Stromal cell of bone marrow (primary cell): Measurements from ENCODE around the gene ATP5F1D.
A peak's percentile ranks its signal among the peaks of the same experiment; 100 is the strongest.
"Not testable (repeated sequence)": the region's sequence is repeated elsewhere in the genome, so short reads cannot be mapped to it uniquely, and the experiment has no call there.

Experiments used
- DNase-seq: peaks from one replicate; pipeline ENCODE4 v3.0.0-alpha.2; 2012; ENCODE audit warnings: low read depth

The ATP5F1D gene

DNA sequence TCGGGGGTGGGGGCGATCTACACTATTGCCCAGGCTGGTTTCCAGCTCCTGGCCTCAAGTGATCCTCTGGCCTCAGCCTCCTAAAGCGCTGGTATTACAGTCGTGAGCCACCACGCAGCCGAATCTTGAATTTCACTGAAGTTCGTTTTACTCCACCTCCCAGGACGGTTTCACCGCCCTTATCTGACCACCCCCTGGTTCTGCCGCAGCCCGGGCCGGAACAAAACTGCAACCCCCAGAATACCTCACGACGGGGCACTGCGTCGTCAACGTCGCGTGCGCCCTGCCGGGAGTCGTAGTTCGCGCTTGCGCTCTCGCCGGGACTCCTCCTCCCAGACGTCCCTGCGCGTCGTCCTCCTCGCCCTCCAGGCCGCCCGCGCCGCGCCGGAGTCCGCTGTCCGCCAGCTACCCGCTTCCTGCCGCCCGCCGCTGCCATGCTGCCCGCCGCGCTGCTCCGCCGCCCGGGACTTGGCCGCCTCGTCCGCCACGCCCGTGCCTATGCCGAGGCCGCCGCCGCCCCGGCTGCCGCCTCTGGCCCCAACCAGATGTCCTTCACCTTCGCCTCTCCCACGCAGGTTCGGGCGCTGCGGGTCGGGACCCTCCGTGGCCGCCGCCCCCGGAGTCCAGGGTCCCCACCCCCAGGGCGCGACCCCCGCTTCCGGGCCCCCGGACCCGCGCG, at the start of gene ATP5F1D:
Gene ATP5F1D (plus strand): TSS at position 335 of the 679 bp plus-strand sequence. CDS start 100 bp downstream, at position 435.
- DNase-seq: peak; percentile 87

DNA sequence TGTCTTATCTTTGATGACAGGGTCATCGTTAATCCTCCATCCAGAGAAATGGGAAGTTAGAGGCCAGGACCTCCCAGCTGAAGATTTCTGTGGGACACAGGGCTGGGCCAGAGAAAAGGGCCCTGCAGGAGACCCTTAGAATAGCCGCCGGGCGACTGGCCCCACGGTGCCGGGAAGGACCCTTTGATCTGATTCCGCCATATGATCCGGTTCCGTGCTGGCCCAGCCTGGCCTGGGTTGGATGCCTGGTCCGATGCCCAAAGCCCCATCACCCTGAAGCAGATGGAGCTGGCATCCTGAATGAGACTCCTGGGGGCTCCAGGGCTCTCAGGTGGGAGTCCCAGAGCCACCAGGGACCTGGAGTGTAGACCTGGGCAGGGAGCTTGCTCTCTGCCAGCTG, 42.0 kb upstream of the ATP5F1D start:
- DNase-seq: no peak

DNA sequence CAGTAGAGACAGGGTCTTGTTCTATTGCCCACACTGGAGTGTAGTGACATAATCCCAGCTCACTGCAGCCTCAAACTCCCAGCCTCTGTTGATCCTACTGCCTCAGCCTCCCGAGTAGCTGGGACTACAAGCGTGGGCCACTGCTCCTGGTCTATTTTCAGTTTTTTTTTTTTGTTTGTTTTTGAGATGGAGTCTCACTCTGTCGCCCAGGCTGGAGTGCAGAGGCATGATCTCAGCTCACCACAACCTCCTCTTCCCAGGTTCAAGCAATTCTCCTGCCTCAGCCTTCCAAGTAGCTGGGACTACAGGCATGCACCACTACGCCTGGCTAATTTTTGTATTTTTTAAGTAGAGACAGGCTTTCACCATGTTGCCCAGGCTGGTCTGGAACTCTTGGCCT, 40.9 kb upstream of the ATP5F1D start:
- DNase-seq: not testable (repeated sequence)

DNA sequence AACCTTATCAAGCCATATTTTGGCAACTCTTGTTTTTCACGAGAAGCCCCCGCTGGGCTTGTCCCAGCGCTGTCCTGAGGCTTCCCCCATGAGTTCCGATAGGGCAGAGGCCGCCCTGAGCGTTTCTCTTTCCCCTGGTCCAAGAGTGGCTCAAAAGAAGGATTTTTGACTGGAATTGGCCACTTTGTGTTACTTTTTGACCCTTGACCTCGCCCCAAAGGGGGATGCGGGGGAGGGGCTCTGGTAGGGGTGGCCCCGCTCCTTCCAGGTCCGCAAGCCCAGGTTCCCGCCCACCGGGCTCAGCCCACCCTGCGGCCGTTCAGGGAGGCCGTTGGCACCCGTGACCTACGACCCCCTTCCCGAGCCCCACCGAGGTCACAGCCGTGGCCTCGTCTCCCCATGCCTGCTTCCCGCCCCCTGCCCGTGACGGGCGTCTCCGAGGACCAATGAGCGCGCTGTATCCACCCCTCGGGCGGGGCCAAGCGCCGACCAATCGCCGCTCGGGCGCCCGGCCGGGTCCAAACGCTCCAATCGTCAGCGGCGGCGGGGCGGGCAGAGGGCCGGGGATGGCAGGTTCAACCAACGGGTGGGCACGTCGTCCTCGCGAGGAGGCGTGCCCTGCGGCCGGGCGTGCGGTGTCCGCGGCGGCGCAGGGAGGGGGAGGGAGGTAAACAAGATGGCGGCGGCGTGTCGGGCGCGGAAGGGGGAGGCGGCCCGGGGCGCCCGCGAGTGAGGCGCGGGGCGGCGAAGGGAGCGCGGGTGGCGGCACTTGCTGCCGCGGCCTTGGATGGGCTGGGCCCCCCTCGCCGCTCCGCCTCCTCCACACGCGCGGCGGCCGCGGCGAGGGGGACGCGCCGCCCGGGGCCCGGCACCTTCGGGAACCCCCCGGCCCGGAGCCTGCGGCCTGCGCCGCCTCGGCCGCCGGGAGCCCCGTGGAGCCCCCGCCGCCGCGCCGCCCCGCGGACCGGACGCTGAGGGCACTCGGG, 36.1 kb upstream of the ATP5F1D start, which contains the start of gene STK11:
Gene STK11 (plus strand): TSS at position 665 of the 986 bp plus-strand sequence. CDS start 1,136 bp downstream, outside the sequence.
- DNase-seq: peak; percentile 96

DNA sequence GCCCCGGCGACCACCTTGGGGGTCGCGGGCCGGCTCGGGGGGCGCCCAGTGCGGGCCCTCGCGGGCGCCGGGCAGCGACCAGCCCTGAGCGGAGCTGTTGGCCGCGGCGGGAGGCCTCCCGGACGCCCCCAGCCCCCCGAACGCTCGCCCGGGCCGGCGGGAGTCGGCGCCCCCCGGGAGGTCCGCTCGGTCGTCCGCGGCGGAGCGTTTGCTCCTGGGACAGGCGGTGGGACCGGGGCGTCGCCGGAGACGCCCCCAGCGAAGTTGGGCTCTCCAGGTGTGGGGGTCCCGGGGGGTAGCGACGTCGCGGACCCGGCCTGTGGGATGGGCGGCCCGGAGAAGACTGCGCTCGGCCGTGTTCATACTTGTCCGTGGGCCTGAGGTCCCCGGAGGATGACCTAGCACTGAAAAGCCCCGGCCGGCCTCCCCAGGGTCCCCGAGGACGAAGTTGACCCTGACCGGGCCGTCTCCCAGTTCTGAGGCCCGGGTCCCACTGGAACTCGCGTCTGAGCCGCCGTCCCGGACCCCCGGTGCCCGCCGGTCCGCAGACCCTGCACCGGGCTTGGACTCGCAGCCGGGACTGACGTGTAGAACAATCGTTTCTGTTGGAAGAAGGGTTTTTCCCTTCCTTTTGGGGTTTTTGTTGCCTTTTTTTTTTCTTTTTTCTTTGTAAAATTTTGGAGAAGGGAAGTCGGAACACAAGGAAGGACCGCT, 35.2 kb upstream of the ATP5F1D start:
- no peak for DNase-seq

DNA sequence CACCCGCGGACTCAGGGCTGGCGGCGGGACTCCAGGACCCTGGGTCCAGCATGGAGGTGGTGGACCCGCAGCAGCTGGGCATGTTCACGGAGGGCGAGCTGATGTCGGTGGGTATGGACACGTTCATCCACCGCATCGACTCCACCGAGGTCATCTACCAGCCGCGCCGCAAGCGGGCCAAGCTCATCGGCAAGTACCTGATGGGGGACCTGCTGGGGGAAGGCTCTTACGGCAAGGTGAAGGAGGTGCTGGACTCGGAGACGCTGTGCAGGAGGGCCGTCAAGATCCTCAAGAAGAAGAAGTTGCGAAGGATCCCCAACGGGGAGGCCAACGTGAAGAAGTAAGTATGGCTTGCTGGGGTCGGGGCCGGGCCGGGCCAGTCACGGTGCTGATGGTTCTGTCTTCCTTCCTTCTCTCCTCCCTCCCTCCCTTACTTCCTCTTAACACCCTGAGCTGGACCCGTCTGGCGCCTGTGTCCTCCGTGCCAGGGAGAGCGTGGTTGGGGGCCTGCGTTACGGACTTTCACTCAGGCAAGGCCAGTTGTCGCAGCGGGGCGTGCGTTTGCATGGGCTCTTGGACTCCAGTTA, 34.6 kb upstream of the ATP5F1D start:
- no peak for DNase-seq

DNA sequence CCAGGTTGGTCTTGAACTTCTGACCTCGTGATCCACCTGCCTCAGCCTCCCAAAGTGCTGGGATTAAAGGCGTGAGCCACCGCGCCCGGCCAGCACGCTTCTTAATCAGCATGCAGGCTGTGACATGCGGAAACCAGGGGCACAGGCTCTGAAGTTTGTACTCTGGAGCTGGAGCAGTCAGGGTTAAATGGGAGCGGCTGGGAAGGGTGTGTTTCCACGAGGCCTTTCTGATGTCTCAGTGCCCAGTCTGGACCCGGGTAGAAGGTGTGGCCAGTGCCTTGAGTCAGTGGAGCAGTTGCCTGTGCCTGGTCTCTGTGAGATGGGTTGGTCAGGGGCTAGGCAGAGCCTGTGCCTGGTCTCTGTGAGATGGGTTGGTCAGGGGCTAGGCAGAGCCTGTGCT, 32.7 kb upstream of the ATP5F1D start:
- DNase-seq: not testable (repeated sequence)

DNA sequence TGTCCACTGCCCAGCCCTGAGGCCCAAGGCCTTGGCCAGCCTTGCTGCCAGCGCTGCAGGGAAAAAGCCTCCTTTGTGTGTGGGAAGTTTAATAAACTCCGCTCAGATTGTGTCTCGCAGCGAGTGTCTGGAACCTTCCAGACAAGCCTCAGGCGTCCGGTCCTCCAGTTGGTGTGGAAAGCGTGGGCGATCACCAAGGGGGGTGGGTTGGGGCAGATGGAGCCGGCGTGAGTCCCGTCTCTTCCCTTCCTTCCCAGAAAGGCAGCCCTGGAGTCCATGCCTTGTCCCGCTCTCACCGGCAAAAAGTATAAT, 31.4 kb upstream of the ATP5F1D start:
- DNase-seq: no peak

DNA sequence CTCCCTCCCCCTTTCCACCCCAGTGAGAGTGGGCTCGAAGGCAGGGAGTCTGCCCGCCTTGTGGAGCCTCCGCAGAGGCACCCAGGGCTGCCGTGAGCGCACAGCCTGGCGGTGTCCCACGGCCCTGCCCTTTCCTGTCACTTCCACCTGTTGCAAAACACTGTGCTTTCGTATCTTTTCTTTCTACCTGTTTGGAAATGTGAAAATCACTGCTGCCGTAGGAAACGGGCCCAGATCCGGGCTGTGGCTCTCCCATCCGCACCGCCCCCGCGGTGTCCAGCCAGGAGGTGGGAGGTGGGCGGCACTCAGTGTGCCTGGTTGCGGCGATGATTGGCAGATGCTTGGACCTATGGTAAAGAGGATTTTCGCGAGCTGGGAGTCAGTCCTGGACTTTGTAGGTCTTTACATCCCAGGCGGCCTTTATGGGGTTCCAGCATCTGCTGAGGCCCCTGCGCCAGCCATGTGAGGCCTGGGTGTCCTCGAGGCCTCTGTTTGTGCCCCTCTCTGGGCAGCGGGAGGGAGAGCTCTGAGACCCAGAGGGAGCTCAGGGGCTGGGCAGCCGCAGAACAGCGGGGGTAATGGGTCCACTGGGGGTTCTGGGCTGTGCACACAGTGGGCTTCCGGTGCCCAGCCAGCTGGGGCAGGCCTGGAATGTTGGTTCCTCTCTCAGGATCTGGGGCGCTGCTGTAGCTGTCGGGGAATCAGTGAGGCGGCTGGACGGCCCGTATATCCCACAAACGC, 29.9 kb upstream of the ATP5F1D start:
- no peak for DNase-seq

DNA sequence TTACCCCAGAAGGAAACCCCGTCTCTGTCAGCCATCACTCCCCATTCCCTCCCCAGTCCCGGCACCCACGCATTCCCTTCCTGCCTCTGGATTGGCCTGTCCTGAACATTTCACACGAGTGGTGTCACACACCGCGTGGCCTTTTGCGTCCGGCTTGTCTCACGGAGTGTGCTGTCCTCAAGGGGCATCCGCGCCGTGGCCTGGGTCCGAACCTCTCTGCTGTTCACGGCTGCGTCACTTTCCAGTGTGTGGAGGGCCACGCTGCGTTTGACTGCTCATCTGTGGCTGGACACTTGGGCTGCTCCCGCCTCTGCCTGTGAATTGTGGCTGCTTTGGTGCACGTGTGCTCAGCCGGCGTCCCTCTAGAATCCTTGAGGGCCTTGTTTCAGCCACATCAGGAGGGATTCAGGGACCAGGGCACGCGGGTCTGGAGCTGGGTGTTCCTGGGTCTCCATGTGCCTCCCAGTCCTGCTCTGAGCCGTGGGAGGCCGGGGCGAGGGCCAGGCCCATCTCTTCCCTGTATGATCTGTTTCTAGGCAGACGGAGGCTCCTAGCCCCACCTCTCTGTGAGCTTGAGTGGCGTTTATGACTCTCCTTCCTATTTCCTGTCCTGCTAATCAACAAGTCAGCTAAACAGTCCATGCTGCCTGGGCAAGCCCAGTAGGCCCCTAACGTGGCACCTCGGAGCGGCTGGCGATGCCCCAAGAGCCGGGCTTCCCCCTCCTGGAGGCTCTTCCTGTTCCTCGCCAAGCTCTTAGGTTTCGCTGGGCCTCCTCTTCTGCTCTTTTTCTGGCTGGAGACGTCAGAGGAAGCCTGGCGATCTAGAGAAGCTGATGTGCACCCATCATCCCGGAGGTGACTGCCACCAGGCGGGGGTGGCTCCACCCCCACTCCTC, 27.9 kb upstream of the ATP5F1D start:
- DNase-seq: peak; percentile 74

DNA sequence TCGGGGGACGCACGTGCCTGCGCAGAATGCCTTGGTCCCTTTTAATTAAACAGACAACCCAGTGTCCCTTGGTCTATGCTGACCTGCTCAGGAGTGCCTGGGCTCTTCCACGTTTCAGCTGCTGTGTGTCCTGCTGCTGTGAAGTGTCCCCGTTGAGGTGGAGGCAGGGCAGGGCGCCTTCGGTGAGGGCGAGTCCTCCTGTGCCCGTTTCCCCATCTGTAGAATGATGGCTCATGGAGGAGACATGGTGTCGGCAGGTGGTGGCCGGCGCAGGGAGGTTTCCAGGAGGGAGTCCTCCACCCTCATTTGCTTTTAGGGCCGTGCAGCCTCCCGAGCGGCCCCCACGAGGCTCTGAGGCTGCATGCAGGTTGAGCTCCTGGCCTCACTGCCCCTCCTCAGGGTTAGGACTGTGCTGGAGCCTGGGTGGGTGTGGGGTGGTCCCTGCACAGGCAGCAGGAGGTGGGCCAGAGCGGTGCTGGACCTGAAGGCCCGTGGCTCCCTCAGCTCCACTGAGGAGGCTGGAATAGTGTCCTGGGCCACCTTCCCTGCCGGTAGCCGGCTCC, 27.2 kb upstream of the ATP5F1D start:
- no peak for DNase-seq

DNA sequence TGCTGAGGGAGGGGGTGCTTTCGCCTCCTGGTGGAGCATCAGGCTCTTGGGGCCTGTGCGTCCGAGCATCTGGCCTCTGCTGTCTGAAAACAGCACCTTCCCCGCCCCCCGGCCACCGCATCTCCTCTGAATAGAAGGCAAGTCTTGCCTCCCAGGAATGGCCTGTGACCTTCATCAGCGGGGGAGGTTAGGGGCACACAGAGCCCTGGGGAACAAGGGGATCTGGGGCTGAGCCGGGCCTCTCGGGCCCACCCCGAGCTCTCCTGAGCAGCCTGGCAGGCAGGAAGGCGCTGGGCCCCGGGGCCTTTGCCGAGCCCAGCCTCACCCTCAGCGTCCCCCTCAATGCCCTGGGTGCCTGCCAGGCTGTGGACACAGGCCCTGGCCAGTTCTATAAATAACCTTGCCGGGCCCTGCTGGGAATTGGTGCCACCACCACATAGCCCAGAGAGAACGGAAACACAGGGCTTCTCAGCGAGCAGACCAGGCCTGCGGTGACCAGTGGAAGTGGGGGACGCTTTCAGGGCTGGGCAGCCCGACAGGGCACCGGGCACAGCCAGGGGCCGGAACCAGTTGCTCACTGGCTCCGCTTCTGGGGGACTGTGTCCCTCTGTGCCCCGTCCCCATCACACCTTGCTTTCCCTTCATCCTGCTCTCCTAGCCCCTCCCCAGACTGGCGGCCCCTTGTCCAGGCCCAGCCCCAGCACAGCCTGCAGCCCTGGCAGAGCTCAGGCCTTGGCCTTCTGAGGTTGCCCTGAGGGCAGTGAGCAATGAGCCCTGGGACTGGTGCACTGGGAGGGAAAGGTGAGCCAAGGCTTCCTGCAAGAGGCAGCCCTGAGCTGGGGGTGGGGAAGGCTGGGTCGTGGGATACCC, 26.5 kb upstream of the ATP5F1D start:
- no peak for DNase-seq

DNA sequence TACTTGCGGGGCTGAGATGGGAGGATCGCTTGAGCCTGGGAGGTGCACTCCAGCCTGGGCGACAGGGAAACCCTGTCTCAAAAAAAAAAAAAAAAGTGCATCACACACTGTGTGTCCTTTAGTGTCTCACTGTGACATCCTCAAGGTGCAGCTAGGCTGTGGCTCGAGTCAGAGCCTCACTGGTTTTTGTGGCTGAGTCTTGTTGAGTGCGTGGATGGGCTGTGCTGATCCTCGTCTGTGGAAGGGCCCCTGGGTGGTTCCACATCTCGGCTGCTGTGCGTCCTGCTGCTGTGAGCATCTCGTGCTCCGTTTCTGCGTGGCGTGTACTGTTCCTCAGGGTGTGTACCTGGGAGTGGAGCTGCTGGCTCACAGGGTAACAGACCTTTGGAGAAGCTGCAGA, 24.8 kb upstream of the ATP5F1D start:
- no peak for DNase-seq

DNA sequence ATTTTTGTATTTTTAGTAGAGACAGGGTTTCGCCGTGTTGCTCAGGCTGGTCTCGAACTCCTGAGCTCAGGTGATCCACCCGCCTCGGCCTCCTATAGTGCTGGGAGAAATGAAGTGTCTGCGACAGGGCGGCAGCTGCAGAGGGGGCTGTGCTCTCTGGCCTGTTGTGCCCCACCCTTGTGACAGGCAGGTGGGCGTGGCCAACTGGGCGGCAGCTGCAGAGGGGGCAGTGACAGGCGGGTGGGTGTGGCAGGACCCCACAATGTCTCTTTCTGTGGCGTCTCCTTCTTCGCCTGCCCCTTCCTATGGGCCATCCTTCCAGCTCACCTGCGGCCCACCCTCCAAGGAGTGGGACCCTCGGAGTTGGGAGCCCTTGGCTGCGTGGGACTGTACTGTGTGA, 24.2 kb upstream of the ATP5F1D start:
- no peak for DNase-seq

DNA sequence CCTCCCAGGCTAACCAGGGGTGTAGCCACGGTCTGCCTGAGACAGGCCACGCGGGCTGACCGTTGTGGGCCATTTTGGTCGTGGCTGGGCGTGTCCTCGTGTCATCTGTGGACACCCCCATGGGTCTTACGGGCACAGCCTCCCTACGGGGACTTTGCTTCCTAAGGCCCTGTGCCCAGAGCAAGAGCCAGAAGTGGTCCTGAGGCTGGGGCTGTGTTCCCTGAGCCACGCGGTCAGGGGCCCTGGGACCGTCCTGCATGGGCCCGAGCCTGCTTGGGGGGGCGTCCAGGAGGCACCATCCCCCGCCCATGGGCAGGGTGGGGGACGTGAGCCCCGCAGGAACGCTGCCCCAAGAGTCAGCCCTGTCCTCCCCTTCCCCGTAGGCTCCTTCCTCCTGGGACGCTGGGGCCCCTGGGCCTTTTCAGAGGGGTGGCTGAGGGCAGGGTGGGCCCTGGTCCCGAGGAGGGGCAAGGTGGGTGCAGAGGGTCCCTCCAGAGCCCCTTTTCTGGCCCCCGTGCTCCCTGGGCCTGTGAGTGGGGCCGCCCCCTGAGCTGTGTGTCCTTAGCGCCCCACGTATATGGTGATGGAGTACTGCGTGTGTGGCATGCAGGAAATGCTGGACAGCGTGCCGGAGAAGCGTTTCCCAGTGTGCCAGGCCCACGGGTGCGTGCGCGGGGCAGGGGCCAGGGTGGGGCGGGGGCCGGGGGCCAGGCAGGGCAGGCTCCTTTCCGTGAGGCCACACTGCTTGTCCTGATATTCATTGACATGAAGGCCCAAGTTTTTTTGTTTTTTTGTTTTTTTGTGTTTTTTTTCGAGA, 22.6 kb upstream of the ATP5F1D start:
- DNase-seq: no peak

DNA sequence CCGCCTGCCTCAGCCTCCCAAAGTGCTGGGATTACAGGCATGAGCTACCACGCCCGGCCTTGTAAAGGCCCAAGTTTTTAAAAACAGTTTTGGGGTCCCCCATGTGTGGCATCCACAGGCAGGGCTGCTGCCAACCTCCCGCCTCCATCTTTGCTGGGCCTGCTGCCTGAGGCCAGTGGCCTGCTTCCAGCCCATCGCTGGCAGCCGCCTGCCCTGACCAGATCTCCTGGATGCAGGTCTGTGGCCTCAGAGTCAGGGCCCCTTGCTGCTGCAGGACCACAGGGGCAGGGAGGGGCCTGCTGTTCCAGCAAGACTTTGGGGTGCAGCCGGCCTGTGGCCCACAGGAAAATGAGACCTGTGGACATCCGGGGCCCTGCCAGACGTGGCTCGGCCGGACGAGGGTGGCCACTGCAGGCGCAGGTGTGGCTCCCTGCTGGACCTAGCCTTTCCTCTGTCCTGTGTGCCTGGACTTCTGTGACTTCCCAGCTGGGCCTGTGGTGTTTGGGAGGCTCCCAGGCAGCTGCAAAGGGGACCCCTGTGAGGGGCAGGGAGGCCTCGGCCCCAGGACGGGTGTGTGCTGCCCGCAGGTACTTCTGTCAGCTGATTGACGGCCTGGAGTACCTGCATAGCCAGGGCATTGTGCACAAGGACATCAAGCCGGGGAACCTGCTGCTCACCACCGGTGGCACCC, 21.6 kb upstream of the ATP5F1D start:
- no peak for DNase-seq

DNA sequence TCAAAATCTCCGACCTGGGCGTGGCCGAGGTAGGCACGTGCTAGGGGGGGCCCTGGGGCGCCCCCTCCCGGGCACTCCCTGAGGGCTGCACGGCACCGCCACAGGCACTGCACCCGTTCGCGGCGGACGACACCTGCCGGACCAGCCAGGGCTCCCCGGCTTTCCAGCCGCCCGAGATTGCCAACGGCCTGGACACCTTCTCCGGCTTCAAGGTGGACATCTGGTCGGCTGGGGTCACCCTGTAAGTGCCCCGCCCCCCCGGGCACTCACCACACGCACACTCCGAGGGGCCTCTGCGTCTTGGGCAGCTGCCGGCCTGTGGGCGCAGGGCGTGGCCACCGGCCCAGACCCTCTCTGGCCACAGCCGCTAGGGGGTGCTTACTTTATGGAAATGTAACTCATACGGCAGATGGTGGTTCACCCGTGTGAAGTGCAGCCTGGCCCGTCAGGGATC, 21.0 kb upstream of the ATP5F1D start:
- DNase-seq: no peak
